Endothelial cell of umbilical vein (primary cell): ENCODE results near the gene HMX2. TPM values are rescaled to one million over a fixed set of nuclear protein-coding genes. Genes with fewer than 3 reads are reported as not detected.

Experiments used
- BruUV-seq: library from RNA; stranded (reverse); fragments of 400-500 nt; replicated peaks from 2 replicates; lab custom pipeline; 2021; lab: Mats Ljungman, UMichigan
- CTCF ChIA-PET: fragments of 300-600, 350-600 bp; sonication (Branson Sonifier 250); formaldehyde crosslinking; loops from one replicate; lab custom pipeline; 2021; ENCODE audit warnings: antibody characterized with exemption, inconsistent platforms; lab: Charles Lee
- POLR2A ChIA-PET: fragments of 300-600, 350-600 bp; sonication (Branson Sonifier 250); formaldehyde crosslinking; loops from one replicate; lab custom pipeline; 2021; ENCODE audit warnings: antibody characterized with exemption, inconsistent platforms; lab: Charles Lee
- DNase-seq: peaks from one replicate; pipeline ENCODE4 v3.0.0-alpha.2; 2011; ENCODE audit warnings: low read depth, low spot score
- FAIRE-seq: peaks from 2 replicates; lab custom pipeline; 2011; peaks lifted over from hg19 to GRCh38; lab: Jason Lieb, UNC
- H2AFZ ChIP-seq: 2 replicates; pipeline ENCODE4 v1.6.0; 2012; ENCODE audit warnings: low read depth, low read length, control low read depth, inconsistent platforms
- H3K27ac ChIP-seq: 2 replicates; pipeline ENCODE4 v1.5.1; 2011; ENCODE audit warnings: low read depth, mild to moderate bottlenecking, control low read depth, low read length, moderate library complexity; ENCODE audit not compliant: insufficient read depth
- H3K27me3 ChIP-seq, 2 experiments: 2 replicates each; pipeline versions ENCODE4 v1.6.0 to v1.6.1; 2011; ENCODE audit warnings: low read length in 2 of 2, mixed read lengths in 1 of 2; ENCODE audit not compliant: control insufficient read depth in 2 of 2, insufficient read depth in 2 of 2
- H3K36me3 ChIP-seq, 2 experiments: 2 replicates in 1 of 2; 3 replicates in 1 of 2; pipeline ENCODE4 v1.5.1; 2011; ENCODE audit warnings: low read length in 2 of 2, mild to moderate bottlenecking in 1 of 2, moderate library complexity in 1 of 2; ENCODE audit not compliant: control insufficient read depth in 2 of 2, insufficient read depth in 2 of 2; ENCODE audit errors: extremely low read depth in 1 of 2
- H3K4me1 ChIP-seq: 3 replicates; pipeline ENCODE4 v1.5.1; 2011; ENCODE audit warnings: mild to moderate bottlenecking, low read length; ENCODE audit not compliant: control insufficient read depth, insufficient read depth; ENCODE audit errors: extremely low read depth
- H3K4me2 ChIP-seq: 2 replicates; pipeline ENCODE4 v1.6.1; 2011; ENCODE audit warnings: low read length, control low read depth, mixed read lengths; ENCODE audit not compliant: insufficient read depth
- H3K4me3 ChIP-seq, 3 experiments: fragments of 200-600 bp in 1 of 3; sonication (generic), shearing (Covaris generic) in 1 of 3; replicated peaks in 1 of 3; 2 replicates each; pipeline ENCODE4 v1.5.1; 2011 to 2016; ENCODE audit warnings: control low read depth in 3 of 3, low read length in 3 of 3, mild to moderate bottlenecking in 2 of 3, inconsistent platforms in 1 of 3, low read depth in 1 of 3, moderate library complexity in 1 of 3; ENCODE audit not compliant: insufficient read depth in 1 of 3
- H3K79me2 ChIP-seq: 2 replicates; pipeline ENCODE4 v1.6.0; 2012; ENCODE audit warnings: low read length, inconsistent platforms; ENCODE audit not compliant: control insufficient read depth, insufficient read depth
- H3K9ac ChIP-seq: replicated peaks from 2 replicates; pipeline ENCODE3; 2011; ENCODE audit warnings: low read length, control low read depth; ENCODE audit not compliant: insufficient read depth; ENCODE audit errors: extremely low read depth
- H3K9me1 ChIP-seq: replicated peaks from 3 replicates; pipeline ENCODE4 v1.6.0; 2011; ENCODE audit warnings: mild to moderate bottlenecking, low read length; ENCODE audit not compliant: control insufficient read depth, insufficient read depth; ENCODE audit errors: extremely low read depth
- H3K9me3 ChIP-seq: replicated peaks from 2 replicates; pipeline ENCODE4 v1.5.1; 2012; ENCODE audit warnings: low read length, inconsistent platforms; ENCODE audit not compliant: control insufficient read depth, insufficient read depth
- H4K20me1 ChIP-seq: replicated peaks from 2 replicates; pipeline ENCODE3; 2011; ENCODE audit warnings: mild to moderate bottlenecking, low read length; ENCODE audit not compliant: control insufficient read depth, insufficient read depth; ENCODE audit errors: extremely low read depth
- EZH2 ChIP-seq: IDR thresholded peaks from 2 replicates; pipeline ENCODE4 v1.6.1; 2012; ENCODE audit warnings: borderline replicate concordance, low read depth, mild to moderate bottlenecking, moderate library complexity, low read length, inconsistent platforms; ENCODE audit not compliant: severe bottlenecking
- GATA2 ChIP-seq: IDR thresholded peaks from 2 replicates; pipeline ENCODE4 v1.7.0; 2011; ENCODE audit warnings: low read depth, mild to moderate bottlenecking, moderate library complexity, mixed read lengths, low read length; ENCODE audit not compliant: insufficient read length, insufficient read depth
- JUN ChIP-seq: IDR thresholded peaks from 2 replicates; pipeline ENCODE4 v1.6.1; 2011; ENCODE audit warnings: borderline replicate concordance, low read depth; ENCODE audit not compliant: insufficient read length, insufficient read depth
- dilution Hi-C: fragments of 300-500 bp; cut with MboI; formaldehyde crosslinking; loops from one replicate; pipeline ENCODE4 v1.15.0; 2019; ENCODE audit warnings: low sequenced_read_pairs; ENCODE audit not compliant: extremely low pct_ligation_motif_present
- intact Hi-C: fragments of 100-400 bp; cut with micrococcal nuclease; formaldehyde crosslinking; loops from one replicate; pipeline ENCODE4 v1.10.0; 2022
- polyA plus RNA-seq, 4 experiments: library from polyadenylated mRNA; depleted of rRNA in 3 of 4; stranded (reverse) in 3 of 4; unstranded in 1 of 4; fragments of >200 nt; gene quantifications; 2 replicates each; pipeline versions ENCODE4 v1.2.1 to v1.2.3, GENCODE V29; 2011 to 2012; ENCODE audit warnings: missing spikeins in 1 of 4
- total RNA-seq: library from RNA; stranded (reverse); gene quantifications from 2 replicates; pipeline ENCODE4 v1.2.3, GENCODE V29; 2021

HMX2 gene
- total and polyA plus RNA-seq, 2 donors (not counting 3 experiments of a cell fraction or from before 2014, with no cell fraction given) = not detected

DNA sequence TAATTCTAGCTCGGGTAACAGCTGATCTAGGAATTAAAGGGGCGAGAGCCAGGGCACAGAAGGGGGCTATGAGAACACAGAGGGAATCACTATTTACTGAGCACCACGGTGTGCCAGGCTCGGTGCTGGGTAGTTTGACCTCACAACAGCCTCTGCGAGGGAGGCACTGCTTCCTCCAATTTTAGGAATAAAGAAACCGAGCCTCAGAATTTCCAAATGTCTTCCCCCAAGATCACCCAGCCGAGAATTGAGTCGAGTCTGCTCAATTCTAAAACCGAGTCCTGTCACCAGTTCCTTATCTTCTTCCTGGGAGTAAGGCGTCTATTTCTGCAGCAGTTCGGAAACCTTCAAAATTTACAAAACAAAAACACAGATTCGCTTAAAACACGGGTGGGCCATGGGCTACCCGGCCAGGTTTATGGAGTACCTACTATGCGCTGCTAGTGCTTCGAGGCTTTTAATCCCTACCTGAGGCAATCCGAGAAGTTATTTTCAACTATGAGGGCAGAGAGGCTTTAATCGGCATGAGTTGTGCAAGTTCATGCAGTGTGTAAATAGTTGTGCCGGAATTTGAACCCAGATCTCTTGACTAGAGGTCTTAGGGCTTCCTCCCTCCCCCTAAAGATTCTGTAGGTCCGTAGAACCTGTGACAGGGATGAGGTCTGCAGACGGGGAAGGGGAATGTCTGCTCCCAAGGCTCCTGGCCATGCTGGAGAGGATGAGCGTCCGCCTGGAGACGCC lies 872 bp upstream of the HMX2 start:
- POLR2A ChIA-PET = no interaction called here
- no peaks in the 10 kb centered on the region for H3K36me3 ChIP-seq
- CTCF ChIA-PET = no interaction called here
- no peaks in the 10 kb centered on the region for H3K9me1 ChIP-seq
- intact Hi-C loops = no loop called here
- TF ChIP-seq GATA2 (no peak), EZH2 (peak; percentile 92)
- no peak overlapping the region for H3K4me2 ChIP-seq
- H3K27ac ChIP-seq = no peak overlapping the region
- H3K4me1 ChIP-seq = peaks cover 8% of the 10 kb centered on the region
- H3K79me2 ChIP-seq = no peaks in the 10 kb centered on the region
- peaks cover 90 to 99% of the 10 kb centered on the region in 2 experiments for H3K27me3 ChIP-seq
- dilution Hi-C loops = no loop called here
- no peaks in the 10 kb centered on the region for H4K20me1 ChIP-seq
- no peaks in the 10 kb centered on the region for H3K9me3 ChIP-seq
- no peak for FAIRE-seq
- BruUV-seq = no TSS peak
- no peak overlapping the region for H3K9ac ChIP-seq
- no peak for DNase-seq
- no peak overlapping the region for H3K4me3 ChIP-seq
- no peak overlapping the region for H2AFZ ChIP-seq

- Histone ChIP-seq H3K36me3 (no peaks in the 10 kb centered on the region), H2AFZ (no peak overlapping the region), H3K9ac (no peak overlapping the region), H4K20me1 (no peaks in the 10 kb centered on the region), H3K9me3 (no peaks in the 10 kb centered on the region), H3K4me3 (no peak overlapping the region), H3K4me2 (no peak overlapping the region), H3K79me2 (no peaks in the 10 kb centered on the region), H3K27ac (no peak overlapping the region), H3K9me1 (no peaks in the 10 kb centered on the region), H3K27me3 (peaks cover 85 to 97% of the 10 kb centered on the region in 2 experiments), H3K4me1 (peaks cover 8% of the 10 kb centered on the region)
- ChIA-PET POLR2A (interaction anchor here (0.6 kb wide), 1 partner anchor 75 kb away, joined by 4 read pairs; no protein-coding TSS in a partner anchor), CTCF (interaction anchor here (3.1 kb wide), 1 partner anchor 15 kb away, joined by 20 read pairs; no protein-coding TSS in a partner anchor)
- intact Hi-C loops = loop anchor here (1.0 kb wide), 1 partner anchor 9 kb away; no protein-coding TSS in a partner anchor
- no TSS peak for BruUV-seq
- dilution Hi-C loops = no loop called here
- no peak for DNase-seq
- FAIRE-seq = no peak
- TF ChIP-seq EZH2 (peak; percentile 18), JUN (no peak)
Measured at GRCh38 chr10:123148414-123149161, 652 bp downstream of the HMX2 start.
